A172 (cell line): Measurements from ENCODE around the gene ZNF708. TPM values are rescaled to one million over a fixed set of nuclear protein-coding genes. Genes with fewer than 3 reads are reported as not detected.
"Not testable (repeated sequence)": the region's sequence is repeated elsewhere in the genome, so short reads cannot be mapped to it uniquely, and the experiment has no call there.

ENCODE experiments used
- DNase-seq: peaks from one replicate; pipeline ENCODE4 v3.0.0-alpha.2; 2015; ENCODE audit warnings: low spot score
- total RNA-seq: library from RNA; depleted of rRNA; stranded (reverse); fragments of >200 nt; shearing (Covaris generic); gene quantifications from 2 replicates; pipeline ENCODE4 v1.2.3, GENCODE V29; 2014; rRNA removed

ZNF708 gene
- total RNA-seq, 1 experiment from 2014 or later: 10.6 TPM

- no peak for DNase-seq
These were observed 68.9 kb downstream of the ZNF708 start for GRCh38 chr19:21260164-21260847.

- DNase-seq: not testable (repeated sequence)
These were observed 69.6 kb downstream of the ZNF708 start for GRCh38 chr19:21259421-21260124.

DNA sequence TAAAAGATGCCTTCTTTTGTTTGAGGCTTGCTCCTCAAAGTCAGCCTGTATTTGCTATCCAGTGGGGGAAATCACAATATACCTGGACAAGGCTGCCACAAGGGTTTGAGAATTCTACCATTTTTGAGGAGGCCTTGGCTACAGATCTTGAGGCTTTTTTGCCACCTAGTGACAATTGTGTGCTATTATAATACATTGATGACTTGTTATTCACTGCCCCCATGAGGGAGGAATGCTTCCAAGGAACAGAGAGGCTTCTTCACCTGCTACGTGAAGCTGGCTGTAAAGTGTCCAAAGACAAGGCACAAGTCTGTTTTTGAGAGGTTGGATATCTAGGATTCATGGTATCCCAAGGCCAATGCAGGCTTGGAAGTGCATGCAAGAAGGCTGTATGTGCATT lies 72.5 kb downstream of the ZNF708 start:
- DNase-seq: no peak

Other genes with a start within 250 kb of the ZNF708 start
- 23.0 and 34.9 TPM in 2 replicates for gene ZNF714, start 247.2 kb downstream of the ZNF708 start, total RNA-seq
- gene ZNF431, start 187.4 kb downstream of the ZNF708 start, total RNA-seq: 10.4 and 10.7 TPM in 2 replicates
- gene ZNF738, start 29.6 kb upstream of the ZNF708 start, total RNA-seq: 4.9 and 11.2 TPM in 2 replicates
- 6.3 and 8.3 TPM in 2 replicates for gene ZNF493, start 67.7 kb upstream of the ZNF708 start, total RNA-seq
- 0.38 and 2.1 TPM in 2 replicates for gene ZNF429, start 176.2 kb upstream of the ZNF708 start, total RNA-seq